Hippocampal formation (tissue), 2 donors: ENCODE data around the gene CHD2.

Source experiments
- DNase-seq, 2 donors: peaks; one replicate each; lab custom pipeline; 2025; lab: John Stamatoyannopoulos, UW

CHD2 gene

GRCh38 chr15:92930054-92930621, 30.0 kb downstream of the CHD2 start:
- DNase-seq: no peak

- DNase-seq: no peak
Observed at GRCh38 chr15:92930776-92931175, 30.7 kb downstream of the CHD2 start.

GRCh38 chr15:92932946-92933649, 33.0 kb downstream of the CHD2 start:
- DNase-seq: no peak

- DNase-seq: no peak
Observed at GRCh38 chr15:92933831-92934230, 33.7 kb downstream of the CHD2 start.

GRCh38 chr15:92934716-92935115, 34.6 kb downstream of the CHD2 start:
- no peak for DNase-seq

- DNase-seq: no peak
Observed at GRCh38 chr15:92936138-92936537, 36.0 kb downstream of the CHD2 start.

GRCh38 chr15:92936693-92937092, 36.6 kb downstream of the CHD2 start:
- no peak for DNase-seq

- no peak for DNase-seq
Observed at GRCh38 chr15:92937901-92938300, 37.8 kb downstream of the CHD2 start.

GRCh38 chr15:92938387-92938786, 38.3 kb downstream of the CHD2 start:
- no peak for DNase-seq

- no peak for DNase-seq
Observed at GRCh38 chr15:92941668-92942067, 41.5 kb downstream of the CHD2 start.

GRCh38 chr15:92942706-92943105, 42.6 kb downstream of the CHD2 start:
- DNase-seq: no peak

GRCh38 chr15:92943581-92943980, 43.5 kb downstream of the CHD2 start:
- no peak for DNase-seq

- no peak for DNase-seq
Observed at GRCh38 chr15:92944946-92945521, 44.9 kb downstream of the CHD2 start.

- no peak for DNase-seq
Observed at GRCh38 chr15:92947071-92947730, 47.1 kb downstream of the CHD2 start.

GRCh38 chr15:92949604-92950249, 49.6 kb downstream of the CHD2 start:
- no peak for DNase-seq

GRCh38 chr15:92951800-92952457, 51.8 kb downstream of the CHD2 start:
- no peak for DNase-seq

- no peak for DNase-seq
Observed at GRCh38 chr15:92952458-92952850, 52.3 kb downstream of the CHD2 start.

GRCh38 chr15:92953566-92953965, 53.4 kb downstream of the CHD2 start:
- DNase-seq: no peak

GRCh38 chr15:92954002-92954401, 53.9 kb downstream of the CHD2 start:
- DNase-seq: no peak

- DNase-seq: no peak
Observed at GRCh38 chr15:92954578-92954977, 54.5 kb downstream of the CHD2 start.

- DNase-seq: no peak
Observed at GRCh38 chr15:92955706-92956105, 55.6 kb downstream of the CHD2 start.

- no peak for DNase-seq
Observed at GRCh38 chr15:92958105-92958504, 58.0 kb downstream of the CHD2 start.
